ENCODE results near the gene PPM1H. TPM values are rescaled to one million over a fixed set of nuclear protein-coding genes. Genes with fewer than 3 reads are reported as not detected.

The PPM1H gene
- total and polyA plus RNA-seq, 8 donors = 0.29 to 12.5 (median 3.7) TPM

DNA sequence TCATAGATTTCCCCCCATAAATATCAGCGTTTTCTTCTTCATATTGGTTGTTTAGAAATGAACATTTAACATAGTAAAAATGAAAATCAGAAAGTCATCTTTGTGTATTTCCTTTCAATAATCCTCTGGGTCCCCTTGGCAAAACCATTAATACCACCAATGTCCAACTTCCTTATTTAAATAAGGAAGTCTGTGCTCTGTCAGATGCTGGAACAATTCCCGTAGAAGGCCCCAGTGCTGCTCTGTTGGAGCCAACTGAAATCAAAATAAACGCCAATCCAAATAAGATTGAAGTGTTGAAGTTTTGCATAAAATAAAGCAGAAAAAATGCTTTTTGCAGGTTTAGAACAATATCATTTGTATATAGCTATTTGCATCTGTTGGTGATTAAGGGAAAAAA, 93.1 kb downstream of the PPM1H start:
- intact Hi-C loops (cut with DNase I; ENCODE audit: low total_unique reads) = no loop called here
- WGBS, 5 donors = 16 to 29% (median 20%) methylated on average over 3 of the region's 3 CpGs
- peaks cover 9 to 37% (median 23%) of the 10 kb centered on the region in 4 donors for H3K4me1 ChIP-seq
- DNase-seq = peak; percentile 30 to 35
- no peaks in the 10 kb centered on the region for H3K27me3 ChIP-seq
- no peaks in the 10 kb centered on the region for H3K36me3 ChIP-seq
- H3K27ac ChIP-seq = no peak overlapping the region
- TF ChIP-seq POLR2A (IDR thresholded peaks at IDR 0.05) = no peak
- TF ChIP-seq, protein P1, sequence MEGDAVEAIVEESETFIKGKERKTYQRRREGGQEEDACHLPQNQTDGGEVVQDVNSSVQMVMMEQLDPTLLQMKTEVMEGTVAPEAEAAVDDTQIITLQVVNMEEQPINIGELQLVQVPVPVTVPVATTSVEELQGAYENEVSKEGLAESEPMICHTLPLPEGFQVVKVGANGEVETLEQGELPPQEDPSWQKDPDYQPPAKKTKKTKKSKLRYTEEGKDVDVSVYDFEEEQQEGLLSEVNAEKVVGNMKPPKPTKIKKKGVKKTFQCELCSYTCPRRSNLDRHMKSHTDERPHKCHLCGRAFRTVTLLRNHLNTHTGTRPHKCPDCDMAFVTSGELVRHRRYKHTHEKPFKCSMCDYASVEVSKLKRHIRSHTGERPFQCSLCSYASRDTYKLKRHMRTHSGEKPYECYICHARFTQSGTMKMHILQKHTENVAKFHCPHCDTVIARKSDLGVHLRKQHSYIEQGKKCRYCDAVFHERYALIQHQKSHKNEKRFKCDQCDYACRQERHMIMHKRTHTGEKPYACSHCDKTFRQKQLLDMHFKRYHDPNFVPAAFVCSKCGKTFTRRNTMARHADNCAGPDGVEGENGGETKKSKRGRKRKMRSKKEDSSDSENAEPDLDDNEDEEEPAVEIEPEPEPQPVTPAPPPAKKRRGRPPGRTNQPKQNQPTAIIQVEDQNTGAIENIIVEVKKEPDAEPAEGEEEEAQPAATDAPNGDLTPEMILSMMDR (IDR thresholded peaks at IDR 0.05) = no peak
- TF ChIP-seq EP300 (IDR thresholded peaks at IDR 0.05) = no peak
- no peak for TF ChIP-seq POLR2AphosphoS5 (IDR thresholded peaks at IDR 0.05)
- H3K4me3 ChIP-seq = no peak overlapping the region
- H3K9me3 ChIP-seq = no peaks in the 10 kb centered on the region

DNA sequence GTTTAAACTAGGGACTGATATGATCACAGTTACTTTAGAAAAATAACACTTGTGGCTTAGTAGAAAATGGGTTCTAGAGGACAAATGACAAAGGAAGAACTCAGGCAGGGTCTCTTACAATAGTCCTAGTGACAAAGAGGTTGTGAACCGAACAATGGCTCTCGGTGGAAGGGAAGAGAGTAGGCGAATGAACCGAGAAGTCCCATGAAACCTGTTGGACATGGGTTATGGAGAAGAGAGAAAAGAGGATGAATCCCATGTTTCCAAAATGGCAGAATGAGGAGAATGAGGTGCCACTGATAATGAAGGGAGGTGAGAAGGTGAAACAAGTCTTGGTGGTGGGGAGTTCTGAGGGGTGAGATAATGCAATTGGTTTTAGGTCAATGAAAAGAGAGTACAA, 94.1 kb downstream of the PPM1H start:
- Histone ChIP-seq H3K4me1 (peaks cover 9 to 37% (median 23%) of the 10 kb centered on the region in 4 donors), H3K9me3 (no peaks in the 10 kb centered on the region), H3K36me3 (no peaks in the 10 kb centered on the region), H3K27me3 (no peaks in the 10 kb centered on the region), H3K4me3 (no peak overlapping the region), H3K27ac (no peak overlapping the region)
- intact Hi-C loops (cut with DNase I; ENCODE audit: low total_unique reads) = no loop called here
- DNase-seq = no peak
- WGBS, 5 donors = 92 to 98% (median 96%) methylated on average over 4 of the region's 4 CpGs
- TF ChIP-seq EP300 (IDR thresholded peaks at IDR 0.05) = no peak
- TF ChIP-seq, protein P1 (IDR thresholded peaks at IDR 0.05) = no peak
- no peak for TF ChIP-seq POLR2AphosphoS5 (IDR thresholded peaks at IDR 0.05)
- TF ChIP-seq POLR2A (IDR thresholded peaks at IDR 0.05) = no peak

DNA sequence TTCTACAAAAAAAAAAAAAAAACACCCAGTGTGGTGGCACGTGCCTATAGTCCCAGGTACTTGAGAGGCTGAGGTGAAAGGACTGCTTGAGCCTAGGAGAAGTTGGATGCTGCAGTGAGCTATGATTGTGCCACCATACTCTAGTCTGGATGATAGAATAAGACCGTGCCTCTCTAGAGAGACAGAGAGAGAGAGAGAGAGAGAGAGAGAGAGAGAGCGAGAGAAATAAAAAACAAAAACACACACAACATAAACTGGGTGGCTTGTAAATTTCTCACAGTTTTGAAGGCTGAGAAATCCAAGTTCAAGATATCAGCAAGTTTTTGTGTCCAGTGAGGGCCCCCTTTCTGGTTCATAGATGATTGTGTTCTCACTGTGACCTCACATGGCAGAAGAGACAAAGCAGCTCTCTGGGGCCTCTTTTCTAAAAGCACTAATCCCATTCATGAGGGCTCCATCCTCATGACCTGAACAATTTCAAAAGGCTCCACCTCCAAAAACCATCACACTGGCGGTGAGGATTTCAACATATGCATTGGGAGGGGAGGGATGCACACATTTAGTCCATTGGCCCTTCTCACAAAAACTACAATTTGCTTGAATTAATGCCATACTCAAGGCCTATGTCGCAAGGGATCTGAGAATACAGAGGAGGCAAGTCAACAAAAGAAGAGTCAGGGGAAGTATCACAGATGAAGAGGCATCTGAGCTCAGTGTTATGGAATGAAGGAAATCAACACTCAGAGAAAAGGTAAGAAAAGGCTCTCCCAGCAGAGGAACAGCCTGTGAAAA, 94.9 kb downstream of the PPM1H start:
- DNase-seq = no peak
- Histone ChIP-seq H3K36me3 (no peaks in the 10 kb centered on the region), H3K27ac (no peak overlapping the region), H3K4me3 (no peak overlapping the region), H3K27me3 (no peaks in the 10 kb centered on the region), H3K9me3 (no peaks in the 10 kb centered on the region), H3K4me1 (peaks cover 9 to 37% (median 23%) of the 10 kb centered on the region in 4 donors)
- intact Hi-C loops (cut with DNase I; ENCODE audit: low total_unique reads) = no loop called here
- WGBS, 5 donors = 90 to 94% (median 92%) methylated on average over 5 of the region's 5 CpGs
- no peak for TF ChIP-seq POLR2AphosphoS5 (IDR thresholded peaks at IDR 0.05)
- no peak for TF ChIP-seq EP300 (IDR thresholded peaks at IDR 0.05)
- no peak for TF ChIP-seq POLR2A (IDR thresholded peaks at IDR 0.05)
- TF ChIP-seq, protein P1 (IDR thresholded peaks at IDR 0.05) = no peak

GRCh38 chr12:62834971-62835547, 99.9 kb downstream of the PPM1H start:
- Histone ChIP-seq H3K27me3 (no peaks in the 10 kb centered on the region), H3K4me3 (no peak overlapping the region), H3K9me3 (no peaks in the 10 kb centered on the region), H3K4me1 (no peaks in the 10 kb centered on the region), H3K27ac (no peak overlapping the region), H3K36me3 (no peaks in the 10 kb centered on the region)
- TF ChIP-seq EP300 (IDR thresholded peaks at IDR 0.05) (no peak), POLR2AphosphoS5 (IDR thresholded peaks at IDR 0.05) (no peak), POLR2A (IDR thresholded peaks at IDR 0.05) (no peak)
- TF ChIP-seq, protein P1 (IDR thresholded peaks at IDR 0.05) = no peak
- intact Hi-C loops (cut with DNase I; ENCODE audit: low total_unique reads) = no loop called here
- 72 to 86% (median 83%) methylated on average over 10 of the region's 10 CpGs for WGBS, 5 donors
- no peak for DNase-seq

Measured in stomach (tissue), 9 donors.